T-helper 9 cell (primary cell): ENCODE results near the gene USP21.

Experiments used
- DNase-seq: peaks from one replicate; pipeline ENCODE4 v3.0.0-alpha.2; 2020

Gene USP21

GRCh38 chr1:161172349-161172748 lies 13.0 kb downstream of the USP21 start:
- DNase-seq: no peak

DNA sequence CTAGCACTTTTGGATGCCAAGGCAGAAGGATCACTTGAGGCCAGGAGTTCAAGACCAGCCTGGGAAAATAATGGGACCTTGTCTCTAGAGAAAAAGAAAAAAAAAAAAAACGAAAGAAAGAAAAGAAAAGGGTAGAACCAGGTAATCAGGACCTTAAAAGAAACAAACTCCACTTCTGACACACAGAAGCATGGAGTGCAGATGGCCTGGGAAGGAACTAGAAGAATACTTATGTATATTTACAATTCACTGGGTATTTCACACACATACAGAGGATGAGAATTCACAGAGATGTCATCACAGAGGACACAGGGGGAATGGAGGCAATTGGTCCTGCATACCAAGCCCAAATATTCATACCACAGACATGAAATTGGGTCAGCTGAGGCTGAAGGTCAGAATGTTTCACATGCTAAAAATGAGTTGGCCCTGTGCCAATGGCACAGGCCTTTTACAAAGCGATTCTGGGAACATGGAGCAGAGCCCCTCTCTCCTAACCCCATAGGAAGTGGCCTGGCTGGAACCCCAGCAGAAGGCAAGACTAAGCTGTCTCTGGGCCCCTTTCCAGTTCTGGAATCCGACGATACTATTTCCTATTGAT lies 13.6 kb downstream of the USP21 start:
- DNase-seq: no peak

DNA sequence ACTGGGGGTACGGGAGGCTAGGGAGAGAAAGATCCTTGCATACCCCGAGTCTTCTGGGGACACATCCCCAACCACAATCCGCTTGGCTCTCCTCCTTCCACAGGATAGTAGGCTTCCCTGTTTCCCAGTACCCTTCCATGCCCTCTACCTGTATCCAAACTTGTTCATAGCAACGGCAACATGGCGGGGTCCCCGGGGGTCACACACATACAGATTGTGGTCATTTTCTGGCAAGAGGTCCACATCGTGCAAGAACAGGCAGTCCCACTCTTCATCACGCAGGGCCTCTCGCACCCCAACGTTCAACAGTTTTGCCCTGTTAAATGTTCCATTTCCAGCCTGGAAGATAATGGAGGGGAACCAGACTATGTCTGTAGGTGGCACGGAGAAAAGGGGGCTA lies 14.4 kb downstream of the USP21 start:
- DNase-seq: no peak

- no peak for DNase-seq
Observed at GRCh38 chr1:161174911-161175310, 15.6 kb downstream of the USP21 start.

DNA sequence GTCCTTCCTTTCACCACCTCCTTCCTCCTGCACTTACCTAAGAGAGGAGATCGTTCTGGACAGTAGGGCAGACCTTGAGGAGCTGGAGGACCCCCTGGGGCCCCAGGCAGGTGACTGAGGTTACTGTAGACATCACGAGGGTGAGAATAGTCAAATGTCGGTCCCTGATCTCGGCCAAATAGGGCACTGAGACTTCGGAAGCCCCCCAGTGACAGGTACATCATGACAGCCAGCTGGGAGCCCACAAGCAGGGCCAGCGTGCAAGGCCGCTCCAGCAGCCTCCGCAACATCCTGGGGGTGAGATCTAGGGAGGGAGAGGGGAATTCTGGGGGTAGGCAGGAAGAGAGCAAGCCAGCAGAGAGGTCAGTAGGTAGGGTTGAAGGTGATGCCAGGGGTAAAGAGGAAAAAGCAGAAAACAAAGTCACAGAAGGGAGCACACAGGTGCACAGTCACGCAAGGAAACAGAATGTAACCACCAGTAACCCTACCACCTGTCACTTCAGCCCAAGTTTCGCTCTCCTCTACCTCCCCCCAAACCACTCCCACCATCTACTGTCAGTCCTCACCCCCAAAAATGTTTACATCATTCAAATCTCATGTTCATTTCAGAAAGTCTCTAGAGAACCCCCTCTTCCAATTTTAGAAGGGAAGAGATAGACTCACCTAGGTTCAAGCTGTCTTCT lies 16.6 kb downstream of the USP21 start:
- no peak for DNase-seq

GRCh38 chr1:161176468-161177111 lies 17.3 kb downstream of the USP21 start:
- DNase-seq: no peak

- DNase-seq: peak; percentile 97
Observed at GRCh38 chr1:161177112-161177935, 18.0 kb downstream of the USP21 start, which contains the start of gene B4GALT3. Gene B4GALT3, minus strand, starts transcription at chr1:161177507. Its CDS starts 1,447 bp downstream, at chr1:161176060.

- no peak for DNase-seq
Observed at GRCh38 chr1:161177936-161178244, 18.6 kb downstream of the USP21 start.

- no peak for DNase-seq
Observed at GRCh38 chr1:161179698-161180097, 20.4 kb downstream of the USP21 start.

- DNase-seq: no peak
Observed at GRCh38 chr1:161180639-161181038, 21.3 kb downstream of the USP21 start.

GRCh38 chr1:161182214-161182613 lies 22.9 kb downstream of the USP21 start:
- no peak for DNase-seq

GRCh38 chr1:161185282-161185682 lies 26.0 kb downstream of the USP21 start:
- DNase-seq: peak; percentile 60

DNA sequence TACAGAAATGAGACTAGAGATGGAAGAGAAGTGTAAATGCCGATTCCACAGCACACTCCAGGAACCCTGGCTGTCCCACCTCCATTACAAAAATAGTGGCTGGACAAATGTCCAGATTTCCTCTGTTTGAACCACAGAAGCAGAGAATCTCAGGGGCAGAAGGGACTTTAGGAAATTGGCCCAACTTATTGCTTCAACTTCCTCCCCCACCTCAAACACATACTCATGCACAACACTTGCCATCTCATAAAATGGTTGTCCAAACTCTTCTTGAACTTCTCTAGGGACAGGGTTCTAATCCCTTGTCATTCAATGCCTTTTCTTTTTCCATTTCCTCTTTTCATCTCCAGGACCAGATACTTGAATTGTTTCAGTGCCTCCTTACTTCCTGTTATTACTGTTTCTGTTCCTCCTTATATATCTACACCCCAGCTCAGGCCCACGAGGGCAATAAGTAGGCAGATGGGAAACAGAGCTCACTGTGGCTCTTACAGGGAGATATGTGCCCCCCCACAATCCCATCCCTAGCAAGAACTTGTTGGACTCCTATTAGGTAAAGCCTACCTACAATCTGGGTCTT lies 26.5 kb downstream of the USP21 start:
- DNase-seq: no peak

GRCh38 chr1:161187311-161187710 lies 28.0 kb downstream of the USP21 start:
- DNase-seq: no peak

DNA sequence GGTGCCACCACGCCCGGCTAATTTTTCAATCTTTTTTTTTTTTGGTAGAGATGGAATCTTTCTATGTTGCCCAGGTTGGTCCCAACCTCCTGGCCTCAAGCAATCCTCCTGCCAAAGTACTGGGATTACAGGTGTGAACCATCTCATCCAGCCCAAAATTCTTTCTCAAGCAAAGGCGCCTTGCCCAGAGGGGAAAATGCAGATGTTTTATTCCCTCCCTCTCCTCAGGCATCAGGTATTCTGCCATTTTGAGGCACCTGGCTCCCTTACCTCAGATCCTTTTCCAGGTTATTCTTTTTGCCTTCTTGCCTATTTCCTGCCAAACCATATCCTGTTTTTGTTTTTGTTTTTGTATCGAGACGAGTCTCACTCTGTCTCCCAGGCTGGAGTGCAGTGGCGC lies 29.1 kb downstream of the USP21 start:
- DNase-seq: no peak

DNA sequence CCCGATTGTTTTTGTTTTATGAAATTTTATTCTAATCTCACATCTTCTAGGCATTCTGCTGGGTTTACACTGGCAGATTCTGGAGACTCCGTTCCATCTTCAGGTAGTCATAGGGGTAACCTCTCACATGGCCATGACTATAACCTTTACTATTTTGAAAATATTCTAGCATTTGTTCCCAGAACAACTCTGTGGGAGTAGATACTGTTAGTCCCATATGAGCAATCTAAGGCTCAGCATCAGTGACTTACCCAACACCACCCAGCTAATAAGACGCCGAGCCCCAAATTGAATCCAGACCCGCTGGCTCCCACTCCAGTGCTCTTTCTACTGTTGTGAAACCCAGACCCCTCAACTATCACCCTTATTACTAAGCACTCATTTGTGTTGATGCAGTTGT lies 29.7 kb downstream of the USP21 start:
- DNase-seq: no peak

DNA sequence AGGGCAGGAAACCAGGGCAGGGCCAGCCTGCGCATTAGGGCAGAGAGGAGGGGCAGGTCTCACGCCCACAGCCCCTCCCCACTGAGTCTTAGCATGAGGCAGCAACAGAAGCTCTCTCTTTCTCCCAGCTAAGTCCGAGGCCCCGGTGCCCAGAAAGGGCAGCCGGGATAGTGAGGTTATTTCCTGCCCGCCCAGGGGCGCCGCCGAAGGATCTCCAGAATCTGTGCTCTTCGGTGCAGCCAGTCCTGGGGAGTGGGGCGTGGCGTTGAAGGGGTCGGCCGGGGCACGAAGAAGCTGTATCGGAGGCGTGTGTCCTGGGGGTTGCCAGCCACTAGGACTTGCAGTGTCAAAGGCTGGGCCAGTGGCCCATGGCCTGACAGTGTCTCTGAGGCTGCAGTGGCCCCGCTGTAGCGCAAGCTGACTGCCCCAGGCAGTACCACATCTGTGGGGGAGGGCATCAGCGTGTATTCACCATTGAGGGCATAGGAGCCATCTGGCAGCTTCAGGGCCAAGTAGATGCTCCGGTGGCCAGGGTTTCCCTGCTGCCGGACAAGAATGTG lies 31.7 kb downstream of the USP21 start:
- DNase-seq: no peak

DNA sequence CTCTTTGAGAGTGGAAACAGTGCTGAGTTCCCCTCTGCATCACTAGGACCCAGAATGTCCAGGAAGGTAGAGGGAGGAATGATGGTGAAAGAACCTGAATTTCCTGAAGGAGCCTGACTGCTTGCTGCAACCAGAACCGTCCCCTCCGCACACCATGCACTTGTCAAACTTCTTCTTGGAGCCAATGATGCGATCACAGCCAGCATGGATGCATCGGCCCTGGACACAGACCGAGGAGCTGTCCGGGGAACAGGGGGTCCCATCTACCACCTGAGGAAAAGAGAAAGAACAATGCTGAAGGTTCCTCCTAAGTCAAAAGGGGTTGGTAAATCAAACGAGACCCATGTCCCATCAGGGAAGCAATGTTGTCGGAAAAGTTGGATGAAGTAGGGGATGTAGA lies 32.7 kb downstream of the USP21 start:
- DNase-seq: no peak

GRCh38 chr1:161192476-161193465 lies 33.5 kb downstream of the USP21 start:
- peak; percentile 47 for DNase-seq

DNA sequence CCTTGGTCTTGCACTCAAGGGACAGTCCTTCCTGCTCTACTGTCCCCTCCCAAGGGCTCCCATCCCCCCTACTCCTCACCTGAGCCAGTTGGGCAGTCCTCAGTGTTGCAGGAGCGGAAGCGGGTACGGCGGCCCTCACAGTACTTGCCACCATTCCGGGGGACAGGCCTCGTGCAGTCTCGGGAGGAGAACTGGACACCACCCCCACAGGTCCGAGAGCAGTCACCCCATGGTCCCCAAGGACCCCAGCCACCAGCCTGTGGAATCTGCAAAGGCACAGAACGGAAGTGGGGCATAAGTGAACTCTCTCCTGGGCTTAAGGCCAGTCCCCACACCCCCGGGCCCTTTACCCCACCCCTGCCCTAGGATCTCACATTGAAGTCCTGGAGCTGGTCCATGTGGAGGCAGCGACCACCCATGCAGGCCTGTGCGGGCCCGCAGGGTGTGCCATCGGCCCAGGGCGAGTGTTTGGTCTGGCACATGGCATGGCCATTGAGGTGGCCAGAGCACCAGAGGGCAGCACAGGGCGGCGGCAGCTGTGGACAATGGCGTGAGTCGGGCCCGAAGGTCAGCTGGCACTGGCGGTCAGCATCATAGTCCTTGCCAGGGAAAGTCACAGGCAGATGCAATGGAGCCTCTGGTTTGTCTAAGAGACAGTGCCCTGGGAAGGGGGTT lies 34.4 kb downstream of the USP21 start:
- DNase-seq: no peak

DNA sequence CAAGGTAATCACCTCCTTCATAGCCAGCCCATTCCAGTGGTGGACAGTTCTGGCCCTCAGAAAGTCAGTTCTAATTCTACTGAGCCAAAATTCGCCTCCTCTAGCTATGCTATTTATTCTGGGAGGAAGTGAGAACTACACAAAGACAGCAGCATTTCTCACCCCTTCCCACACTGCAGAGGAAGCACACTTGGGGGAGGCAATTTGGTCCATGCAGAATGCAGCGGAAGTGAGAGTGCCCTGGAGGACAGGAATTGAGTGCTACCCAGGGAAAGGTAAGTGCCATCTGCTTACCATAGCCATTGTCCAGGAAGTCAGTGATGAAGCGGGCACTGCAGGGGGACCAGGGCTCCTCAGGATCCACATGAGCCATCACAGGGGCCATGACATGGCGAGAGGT lies 35.9 kb downstream of the USP21 start:
- DNase-seq: no peak
